Breast epithelium (tissue), 3 donors: Measurements from ENCODE around the gene CEACAM16.

ENCODE experiments used
- CTCF ChIP-seq, 3 donors: fragments of 450-650 bp; IDR thresholded peaks; one replicate each; pipeline ENCODE4 v1.5.1; 2016 to 2017; ENCODE audit warnings: antibody characterized with exemption in 3 of 3, mild to moderate bottlenecking in 3 of 3, moderate library complexity in 3 of 3
- POLR2AphosphoS5 ChIP-seq, 3 donors: sonication (generic); formaldehyde crosslinking; IDR thresholded peaks; one replicate each; pipeline ENCODE4 v1.6.1; 2017; ENCODE audit warnings: antibody characterized with exemption in 3 of 3

GRCh38 chr19:44741841-44742329, 42.9 kb downstream of the CEACAM16 start:
- no peak for TF ChIP-seq CTCF (IDR thresholded peaks at IDR 0.05)
- TF ChIP-seq POLR2AphosphoS5 (IDR thresholded peaks at IDR 0.05): peak; percentile 94 to 100 (median 98)
